RPMI8226 (cell line): ENCODE results near the gene HCRTR2.
"Not testable (repeated sequence)": the region's sequence is repeated elsewhere in the genome, so short reads cannot be mapped to it uniquely, and the experiment has no call there.

ENCODE experiments used
- DNase-seq: peaks from one replicate; pipeline ENCODE4 v3.0.0-alpha.2; 2015

Gene HCRTR2

DNA sequence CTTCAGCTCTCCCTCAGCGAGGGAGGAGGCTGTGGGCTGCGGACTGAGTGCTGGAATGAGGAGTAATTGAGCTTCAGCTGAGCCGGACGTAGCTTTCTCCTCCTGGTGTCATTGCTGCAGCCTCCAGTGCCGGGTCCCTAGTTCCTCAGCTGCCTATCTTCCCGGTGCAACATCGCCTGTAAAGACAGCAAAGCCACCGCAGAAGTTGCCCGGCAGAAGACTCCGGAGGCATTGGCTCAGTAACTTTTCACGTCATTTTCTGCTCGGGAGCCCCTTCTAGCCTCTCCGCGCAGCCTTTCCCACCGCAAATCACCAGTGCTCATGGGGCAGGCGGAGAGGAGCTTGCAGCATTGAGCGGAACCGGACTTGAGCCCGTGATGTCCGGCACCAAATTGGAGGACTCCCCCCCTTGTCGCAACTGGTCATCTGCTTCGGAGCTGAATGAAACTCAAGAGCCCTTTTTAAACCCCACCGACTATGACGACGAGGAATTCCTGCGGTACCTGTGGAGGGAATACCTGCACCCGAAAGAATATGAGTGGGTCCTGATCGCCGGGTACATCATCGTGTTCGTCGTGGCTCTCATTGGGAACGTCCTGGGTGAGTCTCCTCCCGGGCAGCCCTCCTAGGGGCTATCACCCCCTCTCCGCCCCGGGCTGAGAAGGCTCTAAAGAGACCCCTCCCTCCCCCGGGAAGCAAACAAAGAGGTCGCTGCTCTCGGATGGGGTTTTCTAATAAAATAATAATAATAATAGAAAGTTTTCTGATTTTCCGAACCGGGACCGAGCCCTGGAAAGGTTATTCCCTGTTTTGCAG lies at the start of gene HCRTR2:
HCRTR2 (plus strand) TSS at position 305 of the 816 bp plus-strand sequence; CDS start at position 378, 73 bp downstream.
- DNase-seq, result no peak

DNA sequence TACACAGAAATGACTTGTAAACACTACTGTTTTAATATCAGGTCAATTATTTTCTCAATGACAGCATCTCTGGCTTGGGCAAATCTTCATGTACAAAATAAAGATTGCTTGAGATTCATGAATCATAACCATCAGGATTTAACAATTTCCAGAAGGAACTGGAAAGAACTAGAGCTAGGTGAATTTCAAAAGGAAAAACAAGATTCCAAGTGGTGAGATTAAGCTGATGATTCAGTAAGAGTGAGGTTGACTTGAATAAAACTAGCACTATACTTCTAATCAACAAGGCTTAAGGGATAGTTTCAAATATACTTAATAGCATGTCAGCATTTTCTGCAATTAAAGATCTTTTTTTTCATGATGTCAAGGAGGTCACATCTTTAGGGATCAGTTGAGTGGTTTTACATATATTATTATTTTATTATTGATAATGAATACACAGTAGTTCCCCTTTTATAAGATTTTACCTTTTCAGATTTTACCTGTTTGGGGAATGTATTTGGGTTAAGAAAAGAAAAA lies 43.5 kb upstream of the HCRTR2 start:
- DNase-seq, result no peak

DNA sequence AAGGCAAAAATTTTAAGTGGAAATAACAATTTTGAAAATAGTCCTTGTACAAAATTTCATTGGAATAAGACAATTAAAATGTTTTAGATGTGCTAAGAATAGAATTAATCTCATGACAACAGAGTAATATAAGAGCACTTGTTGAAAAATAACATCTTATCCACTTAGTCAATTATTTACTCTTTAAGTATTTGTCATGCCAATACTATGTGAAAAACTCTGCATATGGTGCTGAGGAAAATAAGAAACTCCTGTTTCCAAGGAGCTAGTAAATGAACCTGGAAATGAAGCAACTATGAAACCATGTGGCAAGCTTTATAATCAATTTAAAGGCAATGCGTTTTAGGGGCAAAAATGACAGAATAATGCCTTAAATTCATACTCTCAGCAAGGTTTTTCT lies 42.7 kb upstream of the HCRTR2 start:
- no peak for DNase-seq

DNA sequence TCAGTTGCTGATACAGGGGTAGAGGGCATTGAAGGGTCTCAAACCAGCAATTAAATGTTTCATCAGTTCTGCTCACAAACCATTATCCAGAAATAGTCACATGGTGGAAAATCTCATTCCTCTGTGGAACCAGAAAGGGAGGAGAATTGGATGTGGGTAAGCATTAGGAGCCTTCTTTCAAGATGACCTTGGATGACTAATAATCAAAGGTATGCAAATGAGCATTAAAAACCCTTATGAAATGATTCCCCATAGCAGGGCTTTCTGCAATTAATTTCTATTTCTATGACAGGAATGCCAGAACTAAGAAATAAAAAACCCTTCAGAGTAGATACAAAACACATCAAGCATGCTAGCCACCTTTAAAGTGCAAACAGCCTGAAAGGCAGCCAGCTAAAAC lies 37.4 kb upstream of the HCRTR2 start:
- DNase-seq, result no peak

DNA sequence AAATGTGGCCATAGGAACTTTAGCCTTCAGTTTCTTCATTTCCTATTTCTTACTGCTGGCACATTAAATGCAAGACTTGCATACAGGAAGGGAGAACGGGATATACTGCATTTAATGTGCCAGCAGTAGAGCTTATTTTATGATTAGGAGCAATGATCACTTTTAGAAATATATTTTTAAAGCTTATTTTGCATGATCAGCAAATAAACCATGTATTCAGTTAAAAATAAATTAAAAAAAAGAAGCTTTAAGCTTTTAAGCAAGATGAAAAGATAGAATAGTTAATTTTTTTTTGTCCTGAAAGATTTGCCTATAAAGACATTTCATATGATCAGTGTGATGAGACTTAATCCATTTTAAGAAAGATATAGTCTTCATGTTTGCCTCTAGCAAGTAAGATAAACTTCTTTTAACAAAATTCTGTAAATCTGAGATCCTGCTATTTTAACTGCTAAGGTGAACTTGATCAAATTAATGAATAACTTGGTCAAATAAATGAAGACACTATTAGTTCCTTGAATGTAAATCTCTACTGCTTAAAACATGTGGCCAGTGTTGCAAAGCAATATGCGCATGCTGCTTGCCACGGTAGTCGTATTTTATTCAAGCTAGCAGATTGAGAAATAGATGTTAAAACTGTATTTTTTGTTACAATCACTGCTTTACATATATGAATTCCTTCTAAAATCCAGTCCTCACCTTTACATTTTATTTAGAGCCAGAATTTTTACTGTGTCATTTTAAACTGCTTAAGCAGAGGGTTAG lies 36.2 kb upstream of the HCRTR2 start:
- DNase-seq, result no peak

DNA sequence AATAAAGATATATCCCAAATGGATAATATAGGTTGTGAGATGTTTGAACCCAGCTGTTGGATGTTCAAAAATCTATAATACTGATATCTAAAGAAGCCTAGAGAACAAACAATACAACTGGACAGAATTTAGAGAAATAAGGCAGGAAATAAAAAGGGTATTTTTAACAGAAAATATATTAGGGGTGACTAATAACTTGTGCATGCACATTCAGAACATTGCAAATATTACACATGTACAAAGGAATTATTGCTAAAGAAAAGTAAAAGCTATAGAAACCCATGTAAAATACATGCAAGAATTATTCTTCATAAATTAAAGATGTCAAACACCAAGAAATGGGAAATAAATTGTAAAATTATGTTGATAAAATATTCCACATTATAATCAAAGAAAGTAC lies 32.7 kb upstream of the HCRTR2 start:
- no peak for DNase-seq

DNA sequence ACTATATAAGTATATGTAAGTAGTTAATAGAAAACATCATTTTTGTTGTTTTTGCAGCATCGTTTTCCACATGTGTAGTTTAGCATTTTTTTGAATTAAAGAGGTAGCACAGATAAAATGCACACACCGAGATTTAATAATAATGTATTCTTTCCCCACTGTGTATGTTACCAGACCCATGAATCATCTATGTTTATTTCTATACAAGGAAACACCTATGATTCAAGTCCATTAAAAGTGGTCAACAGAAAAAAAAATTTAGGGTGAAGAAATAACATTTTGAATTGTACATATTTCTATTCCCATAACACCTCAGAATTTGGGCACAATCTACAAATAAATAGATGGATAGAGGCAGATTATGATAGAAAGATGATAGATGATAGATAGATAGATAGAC lies 31.7 kb upstream of the HCRTR2 start:
- DNase-seq, result no peak

DNA sequence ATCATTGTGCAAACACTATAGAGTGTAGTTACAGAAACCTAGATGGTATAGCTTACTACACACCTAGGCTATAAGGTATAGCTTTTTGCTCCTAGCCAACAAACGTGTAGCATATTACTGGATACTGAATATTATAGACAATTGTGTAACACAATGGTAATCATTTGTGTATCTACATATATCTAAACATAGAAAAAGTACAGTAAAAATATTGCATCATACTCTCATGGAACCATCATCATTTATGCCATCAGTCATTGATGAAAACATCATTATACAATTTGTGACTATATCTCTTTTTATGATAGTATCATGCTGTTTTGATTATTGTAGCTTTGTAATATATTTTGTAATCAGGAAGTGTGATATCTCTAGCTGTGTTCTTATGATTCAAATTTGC lies 21.0 kb upstream of the HCRTR2 start:
- no peak for DNase-seq

DNA sequence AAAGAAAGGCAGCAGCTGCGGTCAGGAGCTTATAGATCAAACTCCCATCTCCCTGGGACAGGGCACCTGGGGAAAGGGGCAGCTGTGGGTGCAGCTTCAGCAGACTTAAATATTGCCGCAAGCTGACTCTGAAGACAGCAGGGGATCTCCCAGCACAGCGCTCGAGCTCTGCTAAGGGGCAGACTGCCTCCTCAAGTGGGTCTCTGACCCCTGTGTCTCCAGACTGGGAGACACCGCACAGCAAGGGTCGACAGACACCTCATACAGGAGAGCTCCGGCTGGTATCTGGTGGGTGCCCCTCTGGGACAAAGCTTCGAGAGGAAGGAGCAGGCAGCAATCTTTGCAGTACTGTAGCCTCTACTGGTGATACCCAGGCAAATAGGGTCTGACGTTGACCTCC lies 15.5 kb upstream of the HCRTR2 start:
- DNase-seq, result not testable (repeated sequence)

DNA sequence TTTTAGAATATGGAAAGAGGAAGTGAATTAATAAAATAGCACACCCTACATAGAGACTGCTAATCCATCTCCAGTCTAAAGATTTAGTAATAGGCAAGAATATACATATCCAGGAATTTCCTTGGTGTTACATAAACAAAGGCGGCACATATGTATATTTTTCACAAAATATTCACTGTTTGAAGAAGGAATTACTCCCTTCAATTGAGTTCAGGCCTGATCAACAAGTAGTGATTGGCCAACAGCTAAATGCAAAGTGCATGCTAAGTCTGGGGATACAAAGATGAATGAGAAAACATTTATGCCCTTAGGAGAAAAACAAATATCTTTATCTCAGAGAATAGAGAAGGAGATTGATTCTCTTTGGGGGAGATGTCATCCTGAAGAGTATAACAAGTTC lies 6.5 kb upstream of the HCRTR2 start:
- DNase-seq, result no peak

DNA sequence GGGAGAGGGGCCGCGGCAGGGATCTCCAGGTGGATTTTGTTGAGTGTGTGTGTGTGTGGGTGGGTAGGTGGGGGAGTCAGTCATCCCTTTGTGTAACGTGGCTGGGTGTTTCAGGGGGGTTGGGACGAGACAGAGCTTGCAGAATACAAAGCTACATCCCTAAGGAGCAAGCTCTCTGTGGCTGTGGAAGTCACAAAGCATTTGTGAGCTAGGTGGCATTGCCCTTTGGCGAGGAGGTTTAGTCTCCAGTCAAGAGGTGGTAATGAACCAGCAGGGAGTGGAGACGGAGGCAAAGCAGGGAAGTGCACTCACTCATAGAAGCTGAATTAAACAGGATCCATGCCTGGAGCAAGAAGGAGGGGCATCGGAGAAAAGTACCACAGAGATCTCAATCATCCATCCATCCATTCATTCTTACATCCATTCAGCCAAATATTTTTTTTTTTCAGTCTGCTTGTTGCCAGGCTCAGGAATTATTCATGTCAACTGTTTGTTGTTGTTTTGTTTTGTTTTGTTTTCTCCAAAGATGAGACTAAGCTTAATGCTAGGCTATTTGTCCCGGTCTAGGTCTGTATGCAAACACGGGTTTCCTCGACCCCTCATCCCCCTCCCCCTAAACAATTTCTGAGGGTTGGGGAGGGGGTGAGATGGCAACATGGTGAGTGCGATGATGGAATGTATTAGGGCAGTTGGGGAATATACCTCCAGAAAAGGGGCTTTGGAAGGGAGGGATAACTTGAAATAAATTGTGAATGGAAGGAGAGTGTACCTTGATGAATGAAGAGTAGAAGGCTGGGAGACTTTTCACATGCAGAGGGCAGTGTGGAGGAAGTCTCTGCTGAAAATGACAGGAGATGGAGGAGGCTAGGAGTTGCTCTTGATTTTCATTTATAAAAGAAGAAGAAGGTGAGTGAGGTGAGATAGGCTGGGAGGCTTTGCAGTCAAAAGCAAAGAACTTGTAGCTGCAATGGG lies 1.0 kb downstream of the HCRTR2 start:
- DNase-seq, result no peak

DNA sequence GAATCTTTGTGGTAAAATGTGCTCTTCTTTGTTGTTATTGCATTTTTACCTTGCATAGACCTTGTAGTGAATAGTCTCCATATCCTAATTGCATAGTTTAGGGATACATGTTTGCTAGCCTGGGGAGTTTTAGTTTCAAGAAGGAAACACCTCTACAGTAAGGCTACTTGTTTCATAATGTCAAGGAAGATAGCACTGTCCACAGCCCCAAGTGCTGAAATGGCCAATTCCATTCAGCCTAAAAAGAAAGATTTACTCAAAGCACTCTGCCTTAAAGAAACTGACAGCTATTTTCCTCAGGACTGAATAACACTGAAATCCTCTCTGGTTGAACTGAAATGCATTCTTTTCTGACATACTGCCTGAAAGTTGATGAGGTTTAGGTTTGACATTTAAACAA lies 2.6 kb downstream of the HCRTR2 start:
- DNase-seq, result no peak

DNA sequence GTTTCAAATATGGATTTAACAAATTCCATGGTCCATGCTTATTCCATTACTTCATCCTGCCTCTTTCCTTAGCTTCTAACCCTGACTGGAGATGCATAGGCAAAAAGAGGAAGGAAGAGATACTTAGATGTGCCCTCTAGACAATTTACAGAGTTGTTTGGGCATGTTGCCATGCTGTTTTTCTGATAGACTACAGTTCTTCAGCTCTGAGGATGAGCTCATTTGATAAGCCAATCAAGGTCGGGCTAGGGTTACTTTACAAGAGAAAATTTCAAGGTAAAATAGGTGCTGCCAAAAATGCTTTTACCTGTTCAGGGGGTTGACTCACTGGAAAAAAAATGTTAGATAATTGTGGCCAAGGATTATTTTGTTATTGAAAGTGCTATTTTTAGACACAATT lies 5.9 kb downstream of the HCRTR2 start:
- DNase-seq, result no peak

DNA sequence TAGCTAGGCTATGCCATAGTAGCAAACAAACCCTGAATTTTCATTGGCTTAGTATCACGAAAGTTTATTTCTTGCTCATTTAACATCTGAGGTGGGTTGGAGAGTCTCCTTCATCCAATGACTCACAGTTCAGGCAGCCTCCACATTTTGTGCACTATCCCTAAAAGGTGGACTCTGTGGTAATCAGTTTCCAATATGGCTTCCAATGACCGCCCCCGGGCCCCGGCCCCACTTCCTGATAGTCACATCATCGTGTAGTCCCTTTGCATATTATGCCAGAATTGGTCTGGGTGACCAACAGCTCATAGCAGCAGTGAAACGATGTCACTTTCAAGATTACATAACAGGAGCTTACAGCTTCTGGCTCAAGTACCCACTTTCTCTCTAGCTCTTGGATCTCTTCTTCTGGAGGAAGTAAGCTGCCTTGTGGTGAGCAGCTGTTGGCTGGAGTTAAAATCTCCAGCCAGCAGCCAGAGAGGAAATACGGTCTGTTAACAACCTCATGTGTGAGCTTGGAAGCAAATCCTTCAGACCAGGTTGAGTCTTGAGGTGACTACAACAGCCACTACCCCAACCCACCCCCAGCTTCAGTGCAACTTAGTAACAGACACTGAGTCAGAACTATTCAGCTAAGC lies 7.8 kb downstream of the HCRTR2 start:
- DNase-seq, result no peak

DNA sequence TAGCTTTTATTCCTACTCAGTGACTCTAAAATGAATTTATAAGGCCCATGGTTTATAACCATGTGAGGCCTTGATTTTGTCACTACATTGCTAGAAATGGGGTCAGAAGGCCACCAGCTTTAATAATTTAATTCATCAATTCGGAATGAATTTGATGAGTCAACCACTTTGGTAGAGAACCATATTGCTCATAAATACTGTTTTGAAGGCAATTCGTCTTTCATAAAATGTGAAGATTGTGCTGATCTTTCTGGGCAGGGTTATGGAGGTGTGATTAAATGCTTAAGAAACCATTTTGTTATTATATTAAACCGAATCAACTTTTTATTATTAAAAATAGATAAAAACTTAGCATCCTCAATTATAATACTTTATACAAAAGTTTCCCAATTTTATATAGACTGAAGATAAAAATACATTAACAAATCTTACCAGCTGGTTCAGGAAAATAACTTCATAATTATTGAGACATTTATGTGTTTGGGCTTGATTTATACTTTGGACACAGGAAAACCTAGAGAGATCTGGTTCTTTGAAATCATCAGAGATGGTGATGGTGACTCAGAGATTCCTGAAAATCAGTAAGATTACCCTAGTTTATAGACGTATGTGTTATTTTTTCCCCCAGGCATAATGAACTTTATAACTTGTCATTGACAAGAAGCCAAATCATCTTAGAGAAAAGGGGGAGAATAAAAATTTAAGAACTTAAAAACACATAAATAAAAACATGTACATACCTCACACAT lies 10.6 kb downstream of the HCRTR2 start:
- no peak for DNase-seq

DNA sequence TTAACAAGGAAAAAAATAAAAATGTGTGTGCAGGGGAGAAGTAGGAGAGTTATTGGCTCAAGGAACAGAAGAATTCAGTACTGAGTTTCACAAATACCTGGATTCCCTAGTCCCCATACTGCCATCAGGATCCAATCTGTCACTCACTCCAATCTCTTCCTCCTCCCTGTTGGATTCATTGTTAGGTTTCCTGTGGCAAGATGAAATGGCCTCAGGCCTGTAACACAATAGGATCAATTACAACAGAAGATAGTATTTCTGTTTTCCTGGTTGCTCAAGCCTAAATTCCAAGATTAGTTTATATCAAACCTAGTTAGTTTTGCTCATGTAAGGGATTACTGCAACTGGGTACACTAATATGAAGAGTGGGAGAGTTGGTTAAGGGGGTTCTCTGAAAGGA lies 24.4 kb downstream of the HCRTR2 start:
- no peak for DNase-seq

DNA sequence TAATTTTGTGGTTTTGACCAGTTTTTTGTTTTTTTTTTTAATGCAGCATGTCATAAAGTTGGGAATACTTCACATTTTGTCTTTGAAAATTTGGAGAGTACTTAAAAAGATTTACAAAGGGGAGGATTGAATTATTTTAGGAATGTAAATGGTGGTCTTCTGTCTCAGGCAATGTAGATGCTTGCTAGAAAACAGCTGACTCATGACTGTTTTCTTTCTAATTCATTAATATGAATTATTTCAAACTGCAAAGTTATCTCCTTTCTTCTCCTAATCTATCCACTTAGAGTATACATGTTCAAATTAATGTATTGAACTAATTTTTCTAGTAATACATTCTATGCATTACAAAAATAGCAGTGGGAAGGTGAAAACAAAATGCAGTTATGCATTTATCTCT lies 24.9 kb downstream of the HCRTR2 start:
- no peak for DNase-seq

DNA sequence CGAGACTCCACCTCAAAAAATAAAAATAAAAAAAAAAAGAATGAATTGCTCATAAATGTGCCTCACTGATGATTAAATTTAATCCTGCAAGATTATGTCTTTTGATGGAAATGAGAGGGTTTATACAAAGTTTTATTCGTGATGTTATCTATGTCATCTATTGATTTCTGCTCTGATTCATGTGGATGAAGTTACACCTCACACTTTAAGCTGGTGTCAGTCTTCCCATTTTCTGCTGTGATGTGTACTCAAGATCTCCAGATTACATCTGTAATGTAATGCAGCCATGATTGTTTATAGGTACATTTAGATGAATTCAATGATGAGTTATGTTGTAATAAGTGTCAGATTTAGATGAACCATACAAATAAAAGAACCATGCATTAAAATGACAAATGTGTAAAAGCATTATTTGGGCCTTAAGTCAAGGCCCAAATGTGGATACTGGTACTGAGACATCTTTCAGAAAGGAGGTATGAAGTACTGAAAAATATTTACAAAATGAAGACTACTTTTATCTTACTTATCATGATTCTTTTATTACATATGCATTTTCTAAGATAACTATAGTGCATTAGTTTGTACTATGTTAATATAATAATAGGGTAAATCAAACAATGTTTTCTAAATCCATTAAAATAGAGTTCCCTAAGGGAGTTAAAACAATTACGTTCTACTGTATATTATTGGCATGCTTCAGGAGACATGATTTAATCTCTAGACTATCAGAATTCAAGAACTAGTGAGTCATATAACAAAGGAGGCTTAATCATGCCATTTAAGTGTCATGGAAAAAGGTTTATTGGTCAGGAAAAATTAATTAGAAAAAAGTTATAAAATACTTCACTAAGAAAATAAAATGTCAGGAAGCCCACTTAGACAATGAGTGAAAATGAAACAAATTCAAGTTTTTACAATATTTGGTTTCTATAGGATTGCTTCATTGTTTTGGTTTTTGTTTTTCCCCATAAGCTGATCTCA lies 34.5 kb downstream of the HCRTR2 start:
- DNase-seq, result no peak

DNA sequence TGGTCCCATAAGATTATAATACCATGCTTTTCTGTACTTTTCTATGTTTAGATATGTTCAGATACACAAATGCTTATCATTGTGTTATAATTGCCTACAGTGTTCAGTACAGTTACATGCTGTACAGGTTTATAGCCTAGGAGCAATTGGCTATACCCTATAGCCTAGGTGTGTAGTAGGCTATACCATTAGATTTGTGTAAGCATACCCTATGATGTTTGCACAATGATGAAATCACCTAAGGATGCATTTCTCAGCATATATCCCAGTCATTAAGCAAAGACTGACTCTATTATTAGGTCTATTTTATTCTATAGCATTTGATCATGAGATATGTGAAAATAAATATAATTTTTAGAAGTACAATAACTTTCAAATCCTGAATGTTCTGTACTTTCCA lies 36.6 kb downstream of the HCRTR2 start:
- no peak for DNase-seq

DNA sequence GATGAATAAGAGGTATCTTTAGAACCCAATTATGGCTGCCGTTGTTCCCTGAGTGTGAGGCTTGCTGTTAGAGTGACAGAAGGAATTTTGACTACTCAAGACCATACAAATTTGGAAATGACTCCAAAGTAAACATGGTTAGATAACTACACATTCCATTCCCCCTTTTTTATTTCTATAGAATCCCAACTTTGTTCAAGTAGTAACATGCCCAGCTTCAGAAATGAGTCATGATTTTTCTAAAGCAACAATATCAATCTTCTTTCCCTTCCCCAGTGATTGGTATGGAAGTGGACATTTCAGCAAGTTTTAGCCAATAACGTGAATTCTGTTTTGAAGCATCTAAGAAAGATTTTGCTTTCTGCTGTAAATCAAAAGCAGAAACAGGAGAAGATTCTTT lies 37.8 kb downstream of the HCRTR2 start:
- DNase-seq, result no peak
